T-cell (primary cell): ENCODE measurements around the gene MCM10. TPM values are rescaled to one million over a fixed set of nuclear protein-coding genes. Genes with fewer than 3 reads are reported as not detected.

Source experiments
- ATAC-seq, 4 experiments: fragments of 200-7000 bp in 3 of 4; fragments of 150-1000 bp in 1 of 4; cut with Tn5 transposase; replicated peaks in 1 of 4; 1 replicate in 3 of 4; 2 replicates in 1 of 4; pipeline ENCODE4 v1.10.0; 2021; ENCODE audit warnings: moderate library complexity in 3 of 4, mild to moderate bottlenecking in 2 of 4, moderate number of reproducible peaks in 1 of 4
- CTCF ChIA-PET, 2 donors: fragments of 300-600 bp; sonication (Branson Sonifier 250); formaldehyde crosslinking; loops; one replicate each; lab custom pipeline; 2022; ENCODE audit warnings: antibody characterized with exemption in 2 of 2; lab: Charles Lee
- POLR2A ChIA-PET, 2 donors: fragments of 300-600 bp; sonication (Branson Sonifier 250); formaldehyde crosslinking; loops; one replicate each; lab custom pipeline; 2022; ENCODE audit warnings: antibody characterized with exemption in 2 of 2; lab: Charles Lee
- DNase-seq, 35 experiments: peaks; one replicate each; pipeline versions ENCODE4 v3.0.0 to v3.0.0-alpha.2; 2013 to 2023
- H3K27ac ChIP-seq: one replicate; pipeline ENCODE4 v1.5.1; 2013; ENCODE audit warnings: low read length
- H3K27me3 ChIP-seq, 2 experiments: replicated peaks in 1 of 2; 1 replicate in 1 of 2; 2 replicates in 1 of 2; pipeline versions ENCODE4 v1.6.1 to v1.7.0; 2013; ENCODE audit warnings: low read length in 1 of 2, mixed read lengths in 1 of 2; ENCODE audit not compliant: control insufficient read depth in 2 of 2, insufficient read depth in 2 of 2; ENCODE audit errors: extremely low read depth in 1 of 2
- H3K36me3 ChIP-seq, 2 donors: 1 replicate in 1 of 2; 2 replicates in 1 of 2; pipeline versions ENCODE4 v1.6.1 to v1.7.0; 2013; ENCODE audit warnings: low read length in 1 of 2; ENCODE audit not compliant: control insufficient read depth in 2 of 2, insufficient read depth in 1 of 2; ENCODE audit errors: extremely low read depth in 1 of 2
- H3K4me1 ChIP-seq, 2 experiments: 1 replicate in 1 of 2; 2 replicates in 1 of 2; pipeline versions ENCODE4 v1.6.1 to v1.7.0; 2013; ENCODE audit warnings: low read length in 2 of 2, mixed read lengths in 1 of 2; ENCODE audit not compliant: insufficient read depth in 2 of 2, control insufficient read depth in 1 of 2; ENCODE audit errors: extremely low read depth in 1 of 2
- H3K4me3 ChIP-seq, 2 donors: 1 replicate in 1 of 2; 2 replicates in 1 of 2; pipeline versions ENCODE4 v1.5.1 to v1.7.0; 2013; ENCODE audit warnings: mild to moderate bottlenecking in 2 of 2, low read length in 1 of 2, moderate library complexity in 1 of 2; ENCODE audit not compliant: control insufficient read depth in 1 of 2; ENCODE audit errors: extremely low read depth in 1 of 2
- H3K9me3 ChIP-seq: 2 replicates; pipeline ENCODE4 v1.7.0; 2013
- H3K27ac Mint-ChIP-seq, 2 donors: one replicate each; pipeline ENCODE4 v1.8.0; 2020 to 2021; ENCODE audit warnings: mild to moderate bottlenecking in 2 of 2, mixed read lengths in 2 of 2
- H3K27me3 Mint-ChIP-seq, 2 donors: one replicate each; pipeline ENCODE4 v1.8.0; 2021 to 2022; ENCODE audit warnings: mixed read lengths in 2 of 2
- H3K36me3 Mint-ChIP-seq: one replicate; pipeline ENCODE4 v1.8.0; 2021; ENCODE audit warnings: mixed read lengths
- H3K4me1 Mint-ChIP-seq, 3 donors: one replicate each; pipeline ENCODE4 v1.8.0; 2020 to 2022; ENCODE audit warnings: mixed read lengths in 3 of 3, mild to moderate bottlenecking in 1 of 3
- H3K4me3 Mint-ChIP-seq, 3 donors: one replicate each; pipeline ENCODE4 v1.8.0; 2020 to 2022; ENCODE audit warnings: mild to moderate bottlenecking in 3 of 3, mixed read lengths in 3 of 3, moderate library complexity in 3 of 3
- H3K9me3 Mint-ChIP-seq, 3 donors: one replicate each; pipeline ENCODE4 v1.8.0; 2020 to 2022; ENCODE audit warnings: mixed read lengths in 3 of 3
- WGBS: methylation state at CpG from one replicate; pipeline ENCODE4 v1.1.5; 2013; ENCODE audit warnings: missing lambda C conversion rate; ENCODE audit not compliant: insufficient coverage; 5-methylcytosine and 5-hydroxymethylcytosine counted together
- total RNA-seq, 35 experiments: library from RNA in 6 of 35; stranded (reverse) in 6 of 35; fragments of 120-200 nt in 1 of 35; gene quantifications; one replicate each; pipeline versions ENCODE4 v1.2.1 to v1.2.4 and lab custom pipeline; 2013 to 2026

The MCM10 gene
- total RNA-seq, 5 donors from 2014 or later (not counting 1 experiment from before 2014, with no cell fraction given), result 0.65 to 1.4 (median 0.82) TPM

- H3K36me3 Mint-ChIP-seq, result no peaks in the 10 kb centered on the region
- H3K4me3 Mint-ChIP-seq, result no peak overlapping the region
- no peaks in the 10 kb centered on the region for H3K9me3 Mint-ChIP-seq
- H3K27ac Mint-ChIP-seq, result no peak overlapping the region
- Histone ChIP-seq H3K9me3 (no peaks in the 10 kb centered on the region), H3K4me1 (no peaks in the 10 kb centered on the region), H3K27ac (no peak overlapping the region), H3K27me3 (no peaks in the 10 kb centered on the region), H3K36me3 (no peaks in the 10 kb centered on the region), H3K4me3 (no peak overlapping the region)
- no peak for DNase-seq
- no peaks in the 10 kb centered on the region for H3K27me3 Mint-ChIP-seq
- WGBS, result no CpG with 5 or more reads among the region's 3 CpGs
- POLR2A ChIA-PET, result interaction anchor here in 1 of 2 donors (0.7 kb wide), 1 partner anchor 162 kb away, joined by 5 read pairs; no protein-coding TSS in a partner anchor
- ATAC-seq, result no peak
- no peaks in the 10 kb centered on the region for H3K4me1 Mint-ChIP-seq
- CTCF ChIA-PET, result no interaction called here
Measured at GRCh38 chr10:13187135-13187534, 25.8 kb downstream of the MCM10 start.

- CTCF ChIA-PET, result no interaction called here
- Histone ChIP-seq H3K27me3 (no peaks in the 10 kb centered on the region), H3K36me3 (no peaks in the 10 kb centered on the region), H3K9me3 (no peaks in the 10 kb centered on the region), H3K4me1 (no peaks in the 10 kb centered on the region), H3K4me3 (no peak overlapping the region), H3K27ac (no peak overlapping the region)
- no peaks in the 10 kb centered on the region for H3K4me1 Mint-ChIP-seq
- WGBS, result 97% methylated on average over 9 of the region's 10 CpGs
- no peaks in the 10 kb centered on the region for H3K27me3 Mint-ChIP-seq
- H3K4me3 Mint-ChIP-seq, result no peak overlapping the region
- ATAC-seq (no peak), DNase-seq (no peak)
- no peaks in the 10 kb centered on the region for H3K9me3 Mint-ChIP-seq
- H3K36me3 Mint-ChIP-seq, result no peaks in the 10 kb centered on the region
- POLR2A ChIA-PET, result no interaction called here
- H3K27ac Mint-ChIP-seq, result no peak overlapping the region
Measured at GRCh38 chr10:13188593-13188992, 27.2 kb downstream of the MCM10 start.

- Histone ChIP-seq H3K9me3 (no peaks in the 10 kb centered on the region), H3K4me1 (no peaks in the 10 kb centered on the region), H3K36me3 (no peaks in the 10 kb centered on the region), H3K4me3 (no peak overlapping the region), H3K27me3 (no peaks in the 10 kb centered on the region), H3K27ac (no peak overlapping the region)
- no peak overlapping the region for H3K4me3 Mint-ChIP-seq
- H3K27ac Mint-ChIP-seq, result no peak overlapping the region
- no peaks in the 10 kb centered on the region for H3K9me3 Mint-ChIP-seq
- H3K27me3 Mint-ChIP-seq, result no peaks in the 10 kb centered on the region
- no peak for DNase-seq
- ChIA-PET CTCF (interaction anchor here in 1 of 2 donors (0.5 kb wide), 1 partner anchor 16 kb away, joined by 5 read pairs; no protein-coding TSS in a partner anchor), POLR2A (no interaction called here)
- H3K36me3 Mint-ChIP-seq, result no peaks in the 10 kb centered on the region
- WGBS, result no CpG with 5 or more reads among the region's 4 CpGs
- no peak for ATAC-seq
- no peaks in the 10 kb centered on the region for H3K4me1 Mint-ChIP-seq
Measured at GRCh38 chr10:13189961-13190360, 28.6 kb downstream of the MCM10 start.

- Histone ChIP-seq H3K4me1 (no peaks in the 10 kb centered on the region), H3K36me3 (no peaks in the 10 kb centered on the region), H3K27ac (no peak overlapping the region), H3K9me3 (no peaks in the 10 kb centered on the region), H3K4me3 (no peak overlapping the region), H3K27me3 (no peaks in the 10 kb centered on the region)
- Mint-ChIP-seq H3K4me1 (no peaks in the 10 kb centered on the region), H3K27me3 (no peaks in the 10 kb centered on the region), H3K27ac (no peak overlapping the region), H3K36me3 (no peaks in the 10 kb centered on the region), H3K9me3 (no peaks in the 10 kb centered on the region), H3K4me3 (no peak overlapping the region)
- DNase-seq, result no peak
- no CpG with 5 or more reads among the region's 3 CpGs for WGBS
- CTCF ChIA-PET, result interaction anchor here in 1 of 2 donors (0.7 kb wide), 1 partner anchor 108 kb away, joined by 3 read pairs; no protein-coding TSS in a partner anchor
- no peak for ATAC-seq
- POLR2A ChIA-PET, result no interaction called here
Measured at GRCh38 chr10:13190816-13191215, 29.5 kb downstream of the MCM10 start.

- Mint-ChIP-seq H3K36me3 (no peaks in the 10 kb centered on the region), H3K9me3 (no peaks in the 10 kb centered on the region), H3K4me1 (no peaks in the 10 kb centered on the region), H3K27me3 (no peaks in the 10 kb centered on the region), H3K27ac (no peak overlapping the region), H3K4me3 (no peak overlapping the region)
- POLR2A ChIA-PET, result no interaction called here
- ATAC-seq, result no peak
- no peaks in the 10 kb centered on the region for H3K9me3 ChIP-seq
- no peaks in the 10 kb centered on the region for H3K4me1 ChIP-seq
- no peaks in the 10 kb centered on the region for H3K36me3 ChIP-seq
- H3K4me3 ChIP-seq, result no peak overlapping the region
- DNase-seq, result no peak
- CTCF ChIA-PET, result interaction anchor here in 1 of 2 donors (0.6 kb wide), 1 partner anchor 29 kb away, joined by 5 read pairs; no protein-coding TSS in a partner anchor
- no peak overlapping the region for H3K27ac ChIP-seq
- 100% methylated on average over 3 of the region's 5 CpGs for WGBS
- H3K27me3 ChIP-seq, result no peaks in the 10 kb centered on the region
Measured at GRCh38 chr10:13191362-13191761, 30.0 kb downstream of the MCM10 start.

GRCh38 chr10:13193637-13194036 is 32.3 kb downstream of the MCM10 start:
- Histone ChIP-seq H3K4me1 (no peaks in the 10 kb centered on the region), H3K9me3 (no peaks in the 10 kb centered on the region), H3K4me3 (no peak overlapping the region), H3K36me3 (no peaks in the 10 kb centered on the region), H3K27me3 (no peaks in the 10 kb centered on the region), H3K27ac (no peak overlapping the region)
- Mint-ChIP-seq H3K9me3 (no peaks in the 10 kb centered on the region), H3K4me1 (no peaks in the 10 kb centered on the region), H3K36me3 (no peaks in the 10 kb centered on the region), H3K27ac (no peak overlapping the region), H3K27me3 (no peaks in the 10 kb centered on the region), H3K4me3 (no peak overlapping the region)
- WGBS, result 98% methylated on average over 6 of the region's 7 CpGs
- DNase-seq (no peak), ATAC-seq (no peak)
- ChIA-PET CTCF (no interaction called here), POLR2A (interaction anchor here in 1 of 2 donors (0.7 kb wide), 1 partner anchor 818 kb away, joined by 3 read pairs; no protein-coding TSS in a partner anchor)

GRCh38 chr10:13195016-13195415 is 33.7 kb downstream of the MCM10 start:
- no peaks in the 10 kb centered on the region for H3K9me3 ChIP-seq
- no peak overlapping the region for H3K4me3 ChIP-seq
- Mint-ChIP-seq H3K4me1 (no peaks in the 10 kb centered on the region), H3K27ac (no peak overlapping the region), H3K36me3 (no peaks in the 10 kb centered on the region), H3K9me3 (no peaks in the 10 kb centered on the region), H3K4me3 (no peak overlapping the region), H3K27me3 (no peaks in the 10 kb centered on the region)
- no peak for ATAC-seq
- CTCF ChIA-PET, result no interaction called here
- H3K27me3 ChIP-seq, result no peaks in the 10 kb centered on the region
- no peak for DNase-seq
- WGBS, result 90% methylated on average over 4 of the region's 6 CpGs
- no peaks in the 10 kb centered on the region for H3K4me1 ChIP-seq
- H3K36me3 ChIP-seq, result no peaks in the 10 kb centered on the region
- POLR2A ChIA-PET, result no interaction called here
- no peak overlapping the region for H3K27ac ChIP-seq
